ENCODE results near the gene MEF2B.
A peak's percentile ranks its signal among the peaks of the same experiment; 100 is the strongest.
"Not testable (repeated sequence)": the region's sequence is repeated elsewhere in the genome, so short reads cannot be mapped to it uniquely, and the experiment has no call there.

MEF2B gene

GRCh38 chr19:19123386-19123785, 46.7 kb downstream of the MEF2B start:
- no peak for DNase-seq

DNA sequence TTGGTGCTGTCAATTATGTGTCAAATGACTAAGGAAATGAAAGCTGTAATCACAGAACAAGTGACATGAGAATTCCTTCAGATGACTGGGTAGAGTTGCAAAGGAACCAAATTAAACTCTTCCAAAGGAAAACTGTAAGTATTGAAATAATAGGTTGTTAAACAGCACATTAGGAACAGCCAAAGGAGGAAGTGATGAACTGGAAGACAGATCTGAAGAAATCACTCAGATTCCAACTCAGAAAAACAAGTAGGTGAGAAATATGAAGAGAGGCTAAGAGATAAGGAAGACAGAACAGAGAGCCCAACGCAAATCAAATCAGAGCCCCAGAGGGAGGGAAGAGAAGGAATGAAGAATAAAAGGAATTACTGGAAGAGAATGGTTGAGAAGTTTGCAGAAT, 47.2 kb downstream of the MEF2B start:
- DNase-seq = peak in 1 of 4 experiments; percentile 7

- DNase-seq = no peak
Measured at GRCh38 chr19:19121371-19121770, 48.7 kb downstream of the MEF2B start.

GRCh38 chr19:19120308-19121231, 49.5 kb downstream of the MEF2B start:
- DNase-seq = no peak

GRCh38 chr19:19119325-19120237, 50.5 kb downstream of the MEF2B start:
- DNase-seq = no peak

DNA sequence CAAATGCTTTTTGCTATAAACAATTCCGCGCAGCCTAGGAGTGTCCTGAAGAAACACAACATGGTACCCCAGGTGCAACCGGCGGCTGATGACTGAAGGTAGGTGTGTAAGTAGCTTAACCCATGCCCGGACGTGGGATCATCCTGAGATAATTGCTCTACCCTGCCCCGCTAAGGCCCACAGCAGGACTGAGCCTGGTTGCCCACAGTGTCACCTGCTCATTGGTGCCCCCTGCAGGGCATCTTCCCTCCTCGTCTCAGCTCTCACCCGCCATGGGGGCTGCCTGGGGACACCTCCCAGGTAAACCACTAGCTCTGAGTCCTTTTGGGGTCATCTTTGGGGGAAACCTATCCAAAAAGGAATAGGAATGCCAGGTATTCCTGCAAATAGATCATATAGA, 54.1 kb downstream of the MEF2B start:
- peak; percentile 39 to 71 (median 48) for DNase-seq

DNA sequence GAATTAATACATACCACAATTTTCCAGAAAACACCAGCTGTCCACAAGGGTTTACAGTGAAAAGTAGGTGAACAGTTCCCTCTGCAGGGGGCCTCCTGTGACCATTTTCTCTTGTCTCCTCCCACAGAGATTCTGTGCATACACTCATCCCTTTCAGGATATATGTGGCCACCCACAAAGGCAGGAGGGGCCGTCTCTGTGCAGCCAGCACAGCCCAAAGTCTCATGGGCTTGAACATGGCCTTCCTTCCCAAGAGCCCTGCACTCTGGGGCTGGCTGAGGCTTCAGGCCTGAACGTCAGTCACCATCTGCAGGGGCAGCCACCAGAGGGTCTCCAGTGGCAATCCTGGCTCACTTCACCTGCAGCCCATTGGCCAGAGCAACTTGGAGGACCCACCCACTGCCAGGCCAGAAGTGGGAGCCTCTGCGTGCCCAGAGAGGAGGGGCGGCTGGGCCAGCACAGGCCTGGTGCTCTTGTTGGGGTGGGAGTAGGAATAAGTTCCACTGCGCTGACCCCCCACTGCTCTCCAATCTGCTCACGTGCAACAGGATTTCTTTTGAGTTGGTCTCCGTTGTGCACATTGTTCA, 56.9 kb downstream of the MEF2B start:
- DNase-seq = no peak

DNA sequence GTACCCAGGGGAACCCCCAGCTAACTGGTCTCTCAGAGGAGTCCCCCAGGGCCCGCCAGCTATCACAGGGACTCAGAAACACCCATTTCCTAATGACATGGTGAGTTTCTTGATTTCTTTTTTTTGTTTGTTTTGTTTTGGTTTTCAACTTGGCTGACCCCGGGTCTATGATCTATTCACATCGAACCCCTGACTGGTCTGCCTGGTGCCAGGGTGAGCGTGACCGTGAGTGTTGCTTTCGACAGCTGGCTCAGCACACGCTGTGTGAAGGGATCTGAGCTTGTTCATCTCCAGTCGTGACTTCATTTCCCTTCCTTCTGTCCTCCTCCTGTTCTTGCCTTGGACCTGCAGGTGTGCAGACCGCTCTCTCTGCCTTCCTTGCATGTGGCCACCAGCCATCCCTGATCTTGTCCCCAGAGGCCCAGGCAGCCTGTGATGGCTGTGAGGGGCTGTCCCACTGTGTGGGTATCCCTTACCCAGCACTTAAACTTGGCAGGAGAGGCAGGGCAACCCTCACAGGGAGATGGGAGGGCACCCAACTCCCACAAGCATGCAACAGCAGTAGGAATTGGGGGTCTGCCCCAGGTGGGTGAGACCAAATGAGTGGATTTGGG, 58.0 kb downstream of the MEF2B start:
- DNase-seq = no peak

GRCh38 chr19:19111136-19111835, 58.8 kb downstream of the MEF2B start:
- DNase-seq = no peak

GRCh38 chr19:19110410-19111135, 59.5 kb downstream of the MEF2B start:
- DNase-seq = peak in 1 of 4 experiments; percentile 25

- DNase-seq = no peak
Measured at GRCh38 chr19:19109601-19110000, 60.5 kb downstream of the MEF2B start.

DNA sequence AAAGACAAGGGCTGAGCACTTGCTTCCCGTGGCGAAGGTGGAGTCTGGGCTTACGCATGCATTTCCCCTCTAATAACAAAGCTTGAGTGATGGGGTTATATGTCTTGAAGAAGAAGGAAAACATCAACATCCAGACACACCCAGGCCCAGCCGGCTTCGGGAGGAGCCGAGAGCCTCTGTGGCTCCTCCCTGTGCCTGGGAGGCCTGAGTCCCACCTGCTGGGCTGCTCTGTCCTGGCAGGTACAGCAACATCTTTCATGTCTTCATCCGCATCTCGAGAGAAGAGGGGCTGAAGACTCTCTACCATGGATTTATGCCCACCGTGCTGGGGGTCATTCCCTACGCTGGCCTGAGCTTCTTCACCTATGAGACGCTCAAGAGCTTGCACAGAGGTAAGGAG, 62.4 kb downstream of the MEF2B start:
- no peak for DNase-seq

DNA sequence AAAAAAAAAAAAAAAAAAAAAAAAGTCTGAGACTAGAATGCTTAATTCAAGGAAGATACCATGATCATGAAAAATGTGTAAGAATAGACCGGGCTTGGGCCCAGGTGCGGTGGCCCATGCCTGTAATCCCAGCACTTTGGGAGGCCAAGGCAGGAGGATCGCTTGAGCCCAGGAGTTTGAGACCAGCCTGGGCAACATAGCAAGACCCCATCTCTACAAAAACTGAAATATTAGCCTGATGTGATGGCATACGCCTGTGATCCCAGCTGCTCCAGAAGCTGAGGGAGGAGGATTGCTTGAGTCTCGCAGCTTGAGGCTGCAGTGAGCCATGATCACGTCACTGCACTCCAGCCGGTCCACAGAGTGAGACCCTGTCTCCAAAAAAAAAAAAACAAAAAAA, 63.1 kb downstream of the MEF2B start:
- not testable (repeated sequence) for DNase-seq

DNA sequence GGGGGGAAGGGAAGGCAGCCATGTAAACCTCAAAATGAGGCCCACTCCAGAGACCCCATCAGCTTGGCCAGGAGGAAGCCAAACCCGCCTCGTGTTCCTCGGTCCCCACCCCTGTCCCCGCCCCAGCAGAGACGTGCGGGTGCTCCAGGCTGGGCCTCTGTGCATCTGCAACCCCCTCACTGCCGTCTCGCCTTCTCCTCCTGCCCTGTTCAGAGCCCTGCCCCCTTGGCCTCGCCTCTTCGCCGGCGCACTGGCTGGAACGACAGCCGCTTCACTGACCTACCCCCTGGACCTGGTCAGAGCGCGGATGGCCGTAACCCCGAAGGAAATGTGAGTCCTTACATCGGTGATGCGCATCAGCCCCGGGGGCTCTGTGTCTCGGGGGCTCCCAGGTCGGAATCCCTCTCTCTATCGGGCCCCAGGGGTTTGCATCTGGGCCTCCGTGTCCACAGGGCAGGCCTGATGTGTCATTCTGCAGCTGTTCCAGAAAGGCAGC, 64.0 kb downstream of the MEF2B start:
- DNase-seq = no peak

DNA sequence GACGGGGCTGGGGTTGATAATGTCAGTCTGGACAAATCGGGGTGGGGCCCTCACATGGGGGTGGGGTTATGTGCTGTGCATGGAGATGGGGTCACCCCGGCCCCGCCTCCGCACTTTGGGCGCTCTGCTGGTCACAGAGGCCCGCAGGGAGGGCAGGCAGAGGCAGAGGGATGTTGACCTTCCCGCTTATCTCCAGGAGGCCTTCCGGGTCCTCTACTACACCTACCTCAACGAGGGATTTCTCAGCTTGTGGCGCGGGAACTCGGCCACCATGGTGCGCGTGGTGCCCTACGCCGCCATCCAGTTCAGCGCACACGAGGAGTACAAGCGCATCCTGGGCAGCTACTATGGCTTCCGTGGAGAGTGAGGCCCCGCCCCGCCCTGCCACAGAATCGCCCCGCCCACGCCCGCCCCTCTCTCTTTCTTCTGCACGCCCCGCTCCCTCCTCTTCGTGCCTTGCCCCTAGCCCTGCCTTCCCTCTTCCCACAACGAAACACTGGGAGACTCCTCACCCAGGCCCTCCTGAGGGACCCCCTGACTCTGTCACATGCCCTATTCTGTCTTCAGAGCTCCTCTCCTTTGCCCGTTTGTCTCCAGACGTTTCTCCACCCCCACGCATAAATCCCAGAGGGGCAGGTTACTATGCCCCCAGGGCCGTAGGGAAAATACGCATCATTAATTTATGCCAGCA, 64.6 kb downstream of the MEF2B start:
- DNase-seq = no peak

DNA sequence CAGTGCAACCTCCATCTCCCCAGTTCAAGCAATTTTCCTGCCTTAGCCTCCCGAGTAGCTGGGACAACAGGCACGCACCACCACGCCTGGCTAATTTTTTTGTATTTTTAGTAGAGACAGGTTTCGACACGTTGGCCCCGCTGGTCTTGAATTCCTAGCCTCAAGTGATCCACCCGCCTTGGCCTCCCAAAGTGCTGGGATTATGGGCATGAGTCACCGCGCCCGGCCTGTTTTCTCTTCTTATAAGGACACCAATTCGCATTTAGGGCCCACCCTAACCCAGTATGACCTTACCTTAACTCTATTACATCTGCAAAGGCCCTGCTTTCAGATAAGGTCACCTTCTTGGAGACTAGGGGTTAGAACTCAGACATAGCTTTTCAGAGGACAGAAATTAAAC, 66.9 kb downstream of the MEF2B start:
- no peak for DNase-seq

DNA sequence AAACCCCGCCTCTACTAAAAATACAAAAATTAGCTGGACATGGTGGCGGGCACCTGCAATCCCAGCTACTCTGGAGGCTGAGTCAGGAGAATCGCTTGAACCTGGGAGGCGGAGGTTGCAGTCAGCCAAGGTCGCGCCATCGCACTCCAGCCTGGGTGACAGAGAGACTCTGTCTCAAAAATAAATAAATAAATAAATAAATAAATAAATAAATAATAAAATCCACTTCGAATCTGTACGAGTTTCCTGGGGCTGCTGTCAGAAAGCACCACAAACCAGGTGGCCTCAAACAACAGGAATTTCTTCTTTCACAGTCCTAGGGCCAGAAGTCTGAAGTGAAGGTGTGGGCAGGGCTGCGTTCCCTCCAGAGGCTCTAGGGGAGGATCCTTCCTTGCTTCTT, 67.5 kb downstream of the MEF2B start:
- not testable (repeated sequence) for DNase-seq

GRCh38 chr19:19101540-19101939, 68.5 kb downstream of the MEF2B start:
- DNase-seq = no peak

GRCh38 chr19:19098703-19099632, 71.1 kb downstream of the MEF2B start:
- DNase-seq = no peak
